Ascending aorta (tissue), 2 donors: Measurements from ENCODE around the gene KRT6A. TPM values are rescaled to one million over a fixed set of nuclear protein-coding genes. Genes with fewer than 3 reads are reported as not detected.

Experiments
- DNase-seq, 2 donors: peaks; one replicate each; pipeline ENCODE4 v3.0.0-alpha.2; 2019; ENCODE audit warnings: low spot score in 2 of 2
- H3K27ac ChIP-seq, 2 donors: fragments of 200-600 bp; sonication (generic); one replicate each; pipeline ENCODE4 v1.5.1; 2016 to 2017; ENCODE audit warnings: mild to moderate bottlenecking in 1 of 2
- H3K27me3 ChIP-seq: fragments of 200-600 bp; sonication (generic); one replicate; pipeline ENCODE4 v1.5.1; 2017
- H3K36me3 ChIP-seq, 2 donors: fragments of 200-600 bp; sonication (generic); one replicate each; pipeline ENCODE4 v1.5.1; 2016
- H3K4me1 ChIP-seq, 2 donors: fragments of 200-600 bp; sonication (generic); one replicate each; pipeline ENCODE4 v1.5.1; 2016 to 2017; ENCODE audit warnings: mild to moderate bottlenecking in 1 of 2
- H3K4me3 ChIP-seq, 2 donors: fragments of 200-600 bp; sonication (generic); one replicate each; pipeline ENCODE4 v1.5.1; 2016 to 2017; ENCODE audit warnings: mild to moderate bottlenecking in 1 of 2
- H3K9me3 ChIP-seq, 2 donors: fragments of 200-600 bp; sonication (generic); one replicate each; pipeline ENCODE4 v1.5.1; 2016
- CTCF ChIP-seq, 3 experiments: fragments of 200-600 bp in 2 of 3; fragments of 450-650 bp in 1 of 3; sonication (generic) in 2 of 3; IDR thresholded peaks; one replicate each; pipeline ENCODE4 v1.5.1; 2016 to 2019; ENCODE audit warnings: antibody characterized with exemption in 3 of 3, mild to moderate bottlenecking in 1 of 3, moderate library complexity in 1 of 3
- intact Hi-C: fragments of 100-400 bp; cut with DNase I; formaldehyde crosslinking; loops from one replicate; pipeline ENCODE4 v1.15.1; 2023
- total RNA-seq: library from RNA; depleted of rRNA; stranded (reverse); fragments of >200 nt; gene quantifications from one replicate; pipeline ENCODE4 v1.1.0, GENCODE V29; 2016

The KRT6A gene
- total RNA-seq, 1 donor from 2014 or later, result 3.4 TPM

- Histone ChIP-seq H3K9me3 (no peaks in the 10 kb centered on the region), H3K4me3 (no peak overlapping the region), H3K36me3 (no peaks in the 10 kb centered on the region), H3K27ac (no peak overlapping the region), H3K4me1 (no peaks in the 10 kb centered on the region), H3K27me3 (no peaks in the 10 kb centered on the region)
- no peak for TF ChIP-seq CTCF (IDR thresholded peaks at IDR 0.05)
- intact Hi-C loops, result no loop called here
- peak in 1 of 2 donors; percentile 45 for DNase-seq
Observed at GRCh38 chr12:52521568-52522266, 28.7 kb upstream of the KRT6A start.

GRCh38 chr12:52521175-52521567, 28.1 kb upstream of the KRT6A start:
- Histone ChIP-seq H3K27ac (no peak overlapping the region), H3K27me3 (no peaks in the 10 kb centered on the region), H3K4me3 (no peak overlapping the region), H3K36me3 (no peaks in the 10 kb centered on the region), H3K9me3 (no peaks in the 10 kb centered on the region), H3K4me1 (no peaks in the 10 kb centered on the region)
- peak in 1 of 2 donors; percentile 48 for DNase-seq
- TF ChIP-seq CTCF (IDR thresholded peaks at IDR 0.05), result no peak
- intact Hi-C loops, result no loop called here

GRCh38 chr12:52519826-52520662, 27.0 kb upstream of the KRT6A start, which contains the start of gene KRT5:
Gene KRT5, minus strand, starts transcription at chr12:52520394. Its CDS starts 98 bp downstream, at chr12:52520296.
- Histone ChIP-seq H3K27me3 (no peaks in the 10 kb centered on the region), H3K36me3 (no peaks in the 10 kb centered on the region), H3K4me3 (no peak within 1 kb of the TSS), H3K27ac (no peak within 1 kb of the TSS), H3K4me1 (no peaks in the 10 kb centered on the region), H3K9me3 (no peaks in the 10 kb centered on the region)
- no peak for DNase-seq
- intact Hi-C loops, result no loop called here
- TF ChIP-seq CTCF (IDR thresholded peaks at IDR 0.05), result no peak

- intact Hi-C loops, result no loop called here
- H3K27me3 ChIP-seq, result no peaks in the 10 kb centered on the region
- no peaks in the 10 kb centered on the region for H3K9me3 ChIP-seq
- no peaks in the 10 kb centered on the region for H3K36me3 ChIP-seq
- no peaks in the 10 kb centered on the region for H3K4me1 ChIP-seq
- H3K4me3 ChIP-seq, result no peak overlapping the region
- TF ChIP-seq CTCF (IDR thresholded peaks at IDR 0.05), result no peak
- DNase-seq, result no peak
- H3K27ac ChIP-seq, result no peak overlapping the region
Observed at GRCh38 chr12:52519387-52519703, 26.3 kb upstream of the KRT6A start.

- no peaks in the 10 kb centered on the region for H3K27me3 ChIP-seq
- no peak overlapping the region for H3K27ac ChIP-seq
- no peak for TF ChIP-seq CTCF (IDR thresholded peaks at IDR 0.05)
- H3K9me3 ChIP-seq, result no peaks in the 10 kb centered on the region
- no peak for DNase-seq
- no peak overlapping the region for H3K4me3 ChIP-seq
- no peaks in the 10 kb centered on the region for H3K4me1 ChIP-seq
- intact Hi-C loops, result no loop called here
- H3K36me3 ChIP-seq, result no peaks in the 10 kb centered on the region
Observed at GRCh38 chr12:52518574-52519386, 25.7 kb upstream of the KRT6A start.
